ENCODE measurements around the gene HIC1. TPM values are rescaled to one million over a fixed set of nuclear protein-coding genes. Genes with fewer than 3 reads are reported as not detected.
"Not testable (repeated sequence)": the region's sequence is repeated elsewhere in the genome, so short reads cannot be mapped to it uniquely, and the experiment has no call there.

HIC1 gene
- total RNA-seq, 2 experiments from 2014 or later = 0.19 to 0.32 TPM

DNA sequence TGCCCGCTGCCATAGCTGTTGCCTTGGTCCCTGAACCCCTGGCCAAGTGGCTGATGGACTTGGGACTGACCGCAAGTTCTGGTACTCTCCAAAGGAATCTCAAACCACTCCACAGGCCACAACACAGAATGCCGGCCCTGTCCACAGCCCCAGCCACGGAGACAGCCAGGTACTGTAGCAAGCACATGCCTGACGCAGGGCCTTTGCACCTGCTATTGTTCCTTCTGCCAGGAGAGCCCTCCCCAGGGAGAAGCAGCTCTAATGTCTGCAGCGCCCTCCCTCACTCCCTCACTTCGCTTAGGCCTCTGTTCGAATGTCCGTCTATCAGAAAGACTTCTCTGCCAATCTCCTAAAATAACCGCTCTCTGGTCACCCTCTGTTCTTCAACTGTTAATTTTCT is 45.2 kb upstream of the HIC1 start:
- no peaks in the 10 kb centered on the region for H3K79me2 ChIP-seq (ENCODE audit: insufficient read depth, low read depth, low read length)
- H3K4me3 ChIP-seq (ENCODE audit: low read depth, low read length, poor library complexity, severe bottlenecking) = no peak overlapping the region
- no peak overlapping the region for H3K27ac ChIP-seq (ENCODE audit: low read depth, low read length, poor library complexity, severe bottlenecking)
- no peak overlapping the region for H2AFZ ChIP-seq (ENCODE audit: low read length)
- POLR2A ChIA-PET = no interaction called here
- no peak for DNase-seq (ENCODE audit: low spot score)
- H3K9me2 ChIP-seq (ENCODE audit: insufficient read depth, low read length) = no peaks in the 10 kb centered on the region
- no peak overlapping the region for H3K4me2 ChIP-seq (ENCODE audit: low read length)
- no peaks in the 10 kb centered on the region for H4K20me1 ChIP-seq (ENCODE audit: insufficient read depth, low read length)
- BruUV-seq (replicated peaks) = no TSS peak
- no peaks in the 10 kb centered on the region for H3K4me1 ChIP-seq (ENCODE audit: insufficient read depth, low read length, poor library complexity, severe bottlenecking)
- intact Hi-C loops (cut with micrococcal nuclease; ENCODE audit: unreplicated experiment) = no loop called here
- CTCF ChIA-PET (ENCODE audit: unreplicated experiment) = no interaction called here
- TF ChIP-seq CTCF (conservative IDR thresholded peaks at IDR 0.05; ENCODE audit: low read length) (no peak), EZH2phosphoT487 (IDR thresholded peaks at IDR 0.05; ENCODE audit: borderline replicate concordance, low read depth, low read length) (no peak)
- no peaks in the 10 kb centered on the region for H3K9me3 ChIP-seq (ENCODE audit: low read length)
- no peaks in the 10 kb centered on the region for H3K36me3 ChIP-seq (ENCODE audit: insufficient read depth, low read length)

DNA sequence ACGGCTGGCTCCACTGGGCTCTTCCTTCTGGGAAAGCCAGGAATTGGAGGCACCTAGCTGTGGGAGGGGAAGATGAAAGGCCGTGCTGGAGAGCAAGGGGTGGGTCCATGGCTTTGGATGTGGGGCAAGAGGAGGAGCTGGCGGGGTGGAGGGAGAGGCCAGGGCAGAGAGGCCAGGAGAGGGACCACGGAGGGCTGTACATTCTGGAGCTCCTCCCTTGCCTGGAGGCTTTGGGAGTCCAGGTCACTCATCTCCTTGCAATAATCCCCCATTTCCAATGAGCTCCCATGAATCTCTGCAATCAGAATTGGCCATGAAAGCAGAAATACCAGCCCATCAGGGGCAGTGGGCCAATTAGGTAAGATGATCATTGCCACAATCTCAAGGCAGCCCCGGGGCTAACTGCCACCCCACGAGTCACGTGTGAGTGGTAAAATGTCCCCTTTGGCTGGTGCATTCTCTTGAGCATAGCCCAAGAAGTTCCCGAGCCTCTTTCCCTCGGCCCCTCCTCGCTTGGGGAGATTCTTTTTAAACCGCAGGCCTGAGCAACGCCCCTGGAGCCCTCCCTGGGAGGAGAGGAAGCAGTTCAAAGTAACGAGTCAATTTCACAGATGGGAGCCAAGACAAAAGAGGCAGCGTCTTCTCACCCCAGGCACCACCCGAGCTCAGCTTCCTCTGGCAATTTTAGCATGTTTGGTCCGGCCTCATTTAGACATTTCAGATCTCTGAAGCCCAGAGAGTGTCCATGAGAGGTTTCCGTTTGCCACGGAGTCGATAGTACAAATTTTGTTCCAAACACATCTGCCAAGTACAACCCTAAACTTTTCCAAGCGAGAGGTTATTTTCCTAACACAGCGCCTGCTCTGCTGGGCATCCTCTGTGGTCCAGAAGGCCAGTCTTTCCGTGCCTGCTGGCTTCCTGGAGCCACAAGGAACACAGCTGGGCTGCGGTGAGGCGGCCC is 43.2 kb upstream of the HIC1 start:
- no peaks in the 10 kb centered on the region for H3K9me3 ChIP-seq (ENCODE audit: low read length)
- no peak overlapping the region for H3K4me2 ChIP-seq (ENCODE audit: low read length)
- ChIA-PET CTCF (ENCODE audit: unreplicated experiment) (no interaction called here), POLR2A (interaction anchor here (0.6 kb wide), 1 partner anchor 292 kb away, joined by 4 read pairs; no protein-coding TSS in a partner anchor)
- no peaks in the 10 kb centered on the region for H3K9me2 ChIP-seq (ENCODE audit: insufficient read depth, low read length)
- TF ChIP-seq EZH2phosphoT487 (IDR thresholded peaks at IDR 0.05; ENCODE audit: borderline replicate concordance, low read depth, low read length) = no peak
- TF ChIP-seq CTCF (conservative IDR thresholded peaks at IDR 0.05; ENCODE audit: low read length) = no peak
- no peak for DNase-seq (ENCODE audit: low spot score)
- H2AFZ ChIP-seq (ENCODE audit: low read length) = no peak overlapping the region
- H4K20me1 ChIP-seq (ENCODE audit: insufficient read depth, low read length) = no peaks in the 10 kb centered on the region
- no peak overlapping the region for H3K27ac ChIP-seq (ENCODE audit: low read depth, low read length, poor library complexity, severe bottlenecking)
- H3K79me2 ChIP-seq (ENCODE audit: insufficient read depth, low read depth, low read length) = no peaks in the 10 kb centered on the region
- no TSS peak for BruUV-seq (replicated peaks)
- H3K4me3 ChIP-seq (ENCODE audit: low read depth, low read length, poor library complexity, severe bottlenecking) = no peak overlapping the region
- H3K36me3 ChIP-seq (ENCODE audit: insufficient read depth, low read length) = no peaks in the 10 kb centered on the region
- no peaks in the 10 kb centered on the region for H3K4me1 ChIP-seq (ENCODE audit: insufficient read depth, low read length, poor library complexity, severe bottlenecking)
- intact Hi-C loops (cut with micrococcal nuclease; ENCODE audit: unreplicated experiment) = no loop called here

DNA sequence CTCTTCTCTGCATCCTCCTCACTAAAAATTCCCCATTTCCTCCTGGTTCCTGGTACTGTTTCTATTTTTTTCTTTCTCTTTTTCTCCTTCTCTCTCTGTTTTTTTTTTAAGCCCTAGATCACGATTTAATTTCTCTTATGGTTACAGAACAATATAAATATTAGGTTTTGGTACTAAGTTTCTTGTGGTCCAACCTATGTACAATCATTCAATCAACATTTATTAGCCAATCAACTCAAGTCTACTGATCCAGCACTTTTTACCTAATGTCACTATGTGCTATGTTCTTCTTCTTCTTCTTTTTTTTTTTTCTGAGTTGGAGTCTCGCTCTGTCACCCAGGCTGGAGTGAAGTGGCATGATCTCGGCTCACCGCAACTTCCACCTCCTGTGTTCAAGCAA is 42.4 kb upstream of the HIC1 start:
- Histone ChIP-seq H3K9me3 (ENCODE audit: low read length) (no peaks in the 10 kb centered on the region), H4K20me1 (ENCODE audit: insufficient read depth, low read length) (no peaks in the 10 kb centered on the region), H3K79me2 (ENCODE audit: insufficient read depth, low read depth, low read length) (no peaks in the 10 kb centered on the region), H3K9me2 (ENCODE audit: insufficient read depth, low read length) (no peaks in the 10 kb centered on the region), H3K36me3 (ENCODE audit: insufficient read depth, low read length) (no peaks in the 10 kb centered on the region), H3K27ac (ENCODE audit: low read depth, low read length, poor library complexity, severe bottlenecking) (no peak overlapping the region), H3K4me2 (ENCODE audit: low read length) (no peak overlapping the region), H2AFZ (ENCODE audit: low read length) (no peak overlapping the region), H3K4me3 (ENCODE audit: low read depth, low read length, poor library complexity, severe bottlenecking) (no peak overlapping the region), H3K4me1 (ENCODE audit: insufficient read depth, low read length, poor library complexity, severe bottlenecking) (peaks cover 1% of the 10 kb centered on the region)
- BruUV-seq (replicated peaks) = no TSS peak
- intact Hi-C loops (cut with micrococcal nuclease; ENCODE audit: unreplicated experiment) = no loop called here
- DNase-seq (ENCODE audit: low spot score) = no peak
- CTCF ChIA-PET (ENCODE audit: unreplicated experiment) = no interaction called here
- TF ChIP-seq EZH2phosphoT487 (IDR thresholded peaks at IDR 0.05; ENCODE audit: borderline replicate concordance, low read depth, low read length) (no peak), CTCF (conservative IDR thresholded peaks at IDR 0.05; ENCODE audit: low read length) (no peak)
- POLR2A ChIA-PET = no interaction called here

GRCh38 chr17:2013220-2013993 is 41.5 kb upstream of the HIC1 start:
- H3K9me2 ChIP-seq (ENCODE audit: insufficient read depth, low read length); POLR2A ChIA-PET; H2AFZ ChIP-seq (ENCODE audit: low read length): not testable (repeated sequence)

More at GRCh38 chr17:2013220-2013993, 41.5 kb upstream of the HIC1 start:
- intact Hi-C loops (cut with micrococcal nuclease; ENCODE audit: unreplicated experiment); H3K4me2 ChIP-seq (ENCODE audit: low read length); H3K4me1 ChIP-seq (ENCODE audit: insufficient read depth, low read length, poor library complexity, severe bottlenecking); H3K27ac ChIP-seq (ENCODE audit: low read depth, low read length, poor library complexity, severe bottlenecking); CTCF ChIA-PET (ENCODE audit: unreplicated experiment); DNase-seq (ENCODE audit: low spot score); H3K4me3 ChIP-seq (ENCODE audit: low read depth, low read length, poor library complexity, severe bottlenecking); H3K9me3 ChIP-seq (ENCODE audit: low read length); BruUV-seq (replicated peaks); H3K79me2 ChIP-seq (ENCODE audit: insufficient read depth, low read depth, low read length); H4K20me1 ChIP-seq (ENCODE audit: insufficient read depth, low read length); H3K36me3 ChIP-seq (ENCODE audit: insufficient read depth, low read length): not testable (repeated sequence)

Measured in OCI-LY7 (cell line).